ENCODE data around the gene MEF2B.

MEF2B gene

GRCh38 chr19:19098703-19099632 is 71.1 kb downstream of the MEF2B start:
- no peak for DNase-seq (ENCODE audit: low read depth)

GRCh38 chr19:19098084-19098702 is 71.9 kb downstream of the MEF2B start:
- no peak for DNase-seq (ENCODE audit: low read depth)

GRCh38 chr19:19096641-19097627 is 73.1 kb downstream of the MEF2B start:
- no peak for DNase-seq (ENCODE audit: low read depth)

- no peak for DNase-seq (ENCODE audit: low read depth)
Measured at GRCh38 chr19:19095691-19096090, 74.4 kb downstream of the MEF2B start.
